ENCODE data around the gene DOCK1.

DOCK1 gene

DNA sequence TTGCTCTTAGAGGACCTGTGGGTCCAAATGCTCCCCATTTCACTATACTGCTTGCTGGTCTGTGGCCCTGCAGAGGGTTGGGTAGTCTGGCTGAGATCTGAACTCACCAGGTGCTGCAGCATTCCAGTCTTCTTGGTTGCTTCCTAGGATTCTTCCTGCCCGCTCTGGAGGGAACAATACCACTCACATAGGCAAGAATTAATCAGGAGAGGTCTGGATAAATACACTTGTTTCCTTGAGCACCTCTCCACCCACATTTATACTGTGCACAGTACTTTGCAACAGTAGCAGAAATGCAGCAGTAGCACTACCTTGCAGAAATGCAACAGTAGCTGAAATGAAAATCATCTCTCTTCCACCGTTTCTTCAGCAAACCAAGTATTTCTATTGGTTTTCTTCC, 165.9 kb downstream of the DOCK1 start:
- H2AK5ac ChIP-seq (ENCODE audit: low read length) = no peak overlapping the region
- peaks cover 2% of the 10 kb centered on the region for H3K36me3 ChIP-seq (ENCODE audit: control insufficient read depth, insufficient read depth, low read length)
- no peak overlapping the region for H3K4ac ChIP-seq (ENCODE audit: low read depth, low read length)
- H4K8ac ChIP-seq (ENCODE audit: low read depth, low read length) = no peak overlapping the region
- H3K4me2 ChIP-seq (ENCODE audit: low read length) = no peak overlapping the region
- H3K56ac ChIP-seq (ENCODE audit: low read length) = no peak overlapping the region
- H4K5ac ChIP-seq (ENCODE audit: low read length) = no peak overlapping the region
- H2BK120ac ChIP-seq (ENCODE audit: low read depth, low read length) = no peak overlapping the region
- DNase-seq = no peak
- H2BK5ac ChIP-seq (ENCODE audit: low read length) = no peak overlapping the region
- no peak overlapping the region for H3K27ac ChIP-seq (ENCODE audit: low read depth, low read length)
- no peak overlapping the region for H3K23ac ChIP-seq (ENCODE audit: low read length)
- no peaks in the 10 kb centered on the region for H3K79me1 ChIP-seq (ENCODE audit: low read length)
- H2BK15ac ChIP-seq (replicated peaks; ENCODE audit: low read depth) = no peak overlapping the region
- H3K27me3 ChIP-seq (ENCODE audit: insufficient read depth, low read length, poor library complexity) = no peaks in the 10 kb centered on the region
- H3K79me2 ChIP-seq (ENCODE audit: control insufficient read depth, insufficient read depth, low read length) = no peaks in the 10 kb centered on the region
- no peak overlapping the region for H3K4me3 ChIP-seq (ENCODE audit: low read length)
- WGBS (ENCODE audit: extremely low coverage, insufficient coverage, low lambda C conversion rate) = no CpG with 5 or more reads among the region's 2 CpGs
- H3K18ac ChIP-seq (ENCODE audit: low read length) = no peak overlapping the region
- H3K4me1 ChIP-seq (ENCODE audit: control insufficient read depth, low read depth, low read length) = no peaks in the 10 kb centered on the region
- no peak overlapping the region for H3K9ac ChIP-seq (ENCODE audit: low read length)

DNA sequence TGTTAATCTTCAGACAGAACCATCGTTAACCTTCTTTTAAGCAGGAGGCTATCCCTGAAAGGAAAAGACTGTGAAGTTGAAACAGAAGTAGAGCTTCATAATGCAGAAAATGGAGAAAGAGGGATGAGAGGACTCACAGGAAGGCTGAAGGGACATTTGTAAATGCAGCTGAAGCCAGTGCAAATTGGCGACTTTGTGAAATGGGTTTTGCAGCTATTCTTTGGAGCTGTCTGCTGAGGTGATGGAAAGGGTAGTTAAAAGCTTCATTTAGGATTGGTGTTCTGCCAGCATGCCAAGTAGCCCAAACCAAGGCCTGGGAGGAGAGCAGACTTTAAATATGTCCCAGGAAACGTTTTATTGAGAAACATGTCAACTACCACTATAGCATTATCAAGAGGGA, 168.4 kb downstream of the DOCK1 start:
- whole genome bisulfite sequencing (ENCODE audit: extremely low coverage, insufficient coverage, low lambda C conversion rate) = no CpG with 5 or more reads among the region's 3 CpGs
- Histone ChIP-seq H3K4me3 (ENCODE audit: low read length) (no peak overlapping the region), H3K56ac (ENCODE audit: low read length) (no peak overlapping the region), H3K79me1 (ENCODE audit: low read length) (no peaks in the 10 kb centered on the region), H4K8ac (ENCODE audit: low read depth, low read length) (no peak overlapping the region), H3K36me3 (ENCODE audit: control insufficient read depth, insufficient read depth, low read length) (peaks cover 2% of the 10 kb centered on the region), H2BK15ac (replicated peaks; ENCODE audit: low read depth) (no peak overlapping the region), H3K4ac (ENCODE audit: low read depth, low read length) (no peak overlapping the region), H3K27ac (ENCODE audit: low read depth, low read length) (no peak overlapping the region), H3K27me3 (ENCODE audit: insufficient read depth, low read length, poor library complexity) (no peaks in the 10 kb centered on the region), H3K9ac (ENCODE audit: low read length) (no peak overlapping the region), H2AK5ac (ENCODE audit: low read length) (no peak overlapping the region), H3K79me2 (ENCODE audit: control insufficient read depth, insufficient read depth, low read length) (no peaks in the 10 kb centered on the region), H2BK5ac (ENCODE audit: low read length) (no peak overlapping the region), H3K18ac (ENCODE audit: low read length) (no peak overlapping the region), H3K23ac (ENCODE audit: low read length) (no peak overlapping the region), H4K5ac (ENCODE audit: low read length) (no peak overlapping the region), H3K4me1 (ENCODE audit: control insufficient read depth, low read depth, low read length) (no peaks in the 10 kb centered on the region), H3K4me2 (ENCODE audit: low read length) (no peak overlapping the region), H2BK120ac (ENCODE audit: low read depth, low read length) (no peak overlapping the region)
- no peak for DNase-seq

DNA sequence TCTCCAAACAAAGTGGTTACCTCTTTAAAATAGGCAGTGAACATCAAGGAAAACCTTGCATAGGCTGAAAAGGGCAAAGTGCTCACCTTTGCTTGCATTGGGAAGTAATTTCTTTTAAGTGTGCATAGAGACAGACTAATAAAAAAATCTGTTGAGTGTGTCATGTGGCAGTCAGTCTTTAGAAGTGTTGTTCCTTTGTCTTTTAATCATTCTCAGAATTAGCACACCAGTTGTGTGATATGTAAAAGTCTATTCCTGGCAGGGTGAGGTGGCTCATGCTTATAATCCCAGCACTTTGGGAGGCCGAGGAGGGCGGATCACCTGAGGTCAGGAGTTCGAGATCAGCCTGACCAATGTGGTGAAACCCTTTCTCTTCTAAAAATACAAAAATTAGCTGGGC, 174.2 kb downstream of the DOCK1 start:
- H3K4me3 ChIP-seq (ENCODE audit: low read length) = no peak overlapping the region
- H3K27me3 ChIP-seq (ENCODE audit: insufficient read depth, low read length, poor library complexity) = no peaks in the 10 kb centered on the region
- H4K5ac ChIP-seq (ENCODE audit: low read length) = no peak overlapping the region
- no peaks in the 10 kb centered on the region for H3K79me1 ChIP-seq (ENCODE audit: low read length)
- H3K79me2 ChIP-seq (ENCODE audit: control insufficient read depth, insufficient read depth, low read length) = no peaks in the 10 kb centered on the region
- H2AK5ac ChIP-seq (ENCODE audit: low read length) = no peak overlapping the region
- WGBS (ENCODE audit: extremely low coverage, insufficient coverage, low lambda C conversion rate) = no CpG with 5 or more reads among the region's 3 CpGs
- no peak overlapping the region for H2BK15ac ChIP-seq (replicated peaks; ENCODE audit: low read depth)
- DNase-seq = no peak
- peaks cover 2% of the 10 kb centered on the region for H3K36me3 ChIP-seq (ENCODE audit: control insufficient read depth, insufficient read depth, low read length)
- H3K4ac ChIP-seq (ENCODE audit: low read depth, low read length) = no peak overlapping the region
- no peak overlapping the region for H4K8ac ChIP-seq (ENCODE audit: low read depth, low read length)
- no peaks in the 10 kb centered on the region for H3K4me1 ChIP-seq (ENCODE audit: control insufficient read depth, low read depth, low read length)
- no peak overlapping the region for H2BK120ac ChIP-seq (ENCODE audit: low read depth, low read length)
- H3K18ac ChIP-seq (ENCODE audit: low read length) = no peak overlapping the region
- H3K27ac ChIP-seq (ENCODE audit: low read depth, low read length) = no peak overlapping the region
- no peak overlapping the region for H2BK5ac ChIP-seq (ENCODE audit: low read length)
- no peak overlapping the region for H3K9ac ChIP-seq (ENCODE audit: low read length)
- H3K23ac ChIP-seq (ENCODE audit: low read length) = no peak overlapping the region
- H3K4me2 ChIP-seq (ENCODE audit: low read length) = no peak overlapping the region
- H3K56ac ChIP-seq (ENCODE audit: low read length) = no peak overlapping the region

DNA sequence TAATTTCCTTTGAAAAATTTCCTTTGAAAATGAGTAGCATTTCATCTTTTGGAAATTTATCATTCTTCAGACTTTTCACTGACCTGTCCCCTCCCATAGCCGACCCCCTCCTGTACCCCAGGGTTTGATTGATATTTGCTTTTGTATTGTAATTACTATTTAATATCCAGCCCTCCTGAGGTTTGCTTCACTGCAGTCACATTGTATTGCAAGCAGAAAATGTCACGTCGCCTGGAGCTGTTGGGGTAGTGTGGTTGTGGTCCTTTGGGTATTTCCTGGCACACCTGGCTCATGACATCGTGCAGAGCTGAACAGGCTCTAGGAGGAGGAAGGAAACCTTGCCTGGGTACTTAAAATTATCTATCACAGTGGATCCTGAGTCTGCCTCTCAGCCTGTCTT, 175.1 kb downstream of the DOCK1 start:
- H3K4me3 ChIP-seq (ENCODE audit: low read length) = no peak overlapping the region
- H2BK5ac ChIP-seq (ENCODE audit: low read length) = no peak overlapping the region
- no peak overlapping the region for H2BK120ac ChIP-seq (ENCODE audit: low read depth, low read length)
- H2AK5ac ChIP-seq (ENCODE audit: low read length) = no peak overlapping the region
- no peaks in the 10 kb centered on the region for H3K27me3 ChIP-seq (ENCODE audit: insufficient read depth, low read length, poor library complexity)
- H3K36me3 ChIP-seq (ENCODE audit: control insufficient read depth, insufficient read depth, low read length) = peaks cover 2% of the 10 kb centered on the region
- H3K23ac ChIP-seq (ENCODE audit: low read length) = no peak overlapping the region
- no peaks in the 10 kb centered on the region for H3K79me1 ChIP-seq (ENCODE audit: low read length)
- H3K4ac ChIP-seq (ENCODE audit: low read depth, low read length) = no peak overlapping the region
- no peaks in the 10 kb centered on the region for H3K79me2 ChIP-seq (ENCODE audit: control insufficient read depth, insufficient read depth, low read length)
- H3K4me2 ChIP-seq (ENCODE audit: low read length) = no peak overlapping the region
- H3K18ac ChIP-seq (ENCODE audit: low read length) = no peak overlapping the region
- H3K27ac ChIP-seq (ENCODE audit: low read depth, low read length) = no peak overlapping the region
- no peak overlapping the region for H3K56ac ChIP-seq (ENCODE audit: low read length)
- no peak for DNase-seq
- no peaks in the 10 kb centered on the region for H3K4me1 ChIP-seq (ENCODE audit: control insufficient read depth, low read depth, low read length)
- no peak overlapping the region for H4K5ac ChIP-seq (ENCODE audit: low read length)
- H3K9ac ChIP-seq (ENCODE audit: low read length) = no peak overlapping the region
- no peak overlapping the region for H2BK15ac ChIP-seq (replicated peaks; ENCODE audit: low read depth)
- no peak overlapping the region for H4K8ac ChIP-seq (ENCODE audit: low read depth, low read length)
- WGBS (ENCODE audit: extremely low coverage, insufficient coverage, low lambda C conversion rate) = no CpG with 5 or more reads among the region's 4 CpGs

DNA sequence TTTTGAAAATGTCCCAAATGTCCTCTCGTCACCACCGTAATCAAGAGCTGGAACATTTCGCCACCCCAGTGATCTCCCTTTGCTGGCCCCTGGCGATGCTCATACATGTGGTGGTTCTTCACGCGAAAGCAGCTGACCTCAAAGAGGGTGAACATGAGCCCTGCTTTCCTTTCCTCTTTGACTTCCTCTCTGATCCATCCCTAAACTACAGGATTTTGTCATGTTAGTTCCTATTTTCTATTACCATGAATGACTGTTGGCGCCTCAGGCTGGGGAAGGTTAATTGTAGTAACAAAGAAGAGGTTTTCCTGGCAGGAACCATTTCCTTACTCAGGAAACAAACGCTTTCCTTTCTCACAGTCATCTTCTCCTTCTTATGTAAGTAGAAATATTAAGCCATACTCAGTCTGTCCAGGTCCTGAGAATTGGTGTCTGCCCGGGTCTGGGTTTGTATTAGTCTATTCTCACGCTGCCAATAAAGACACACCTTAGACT, 176.7 kb downstream of the DOCK1 start:
- Histone ChIP-seq H3K9ac (ENCODE audit: low read length) (no peak overlapping the region), H2BK120ac (ENCODE audit: low read depth, low read length) (no peak overlapping the region), H2BK5ac (ENCODE audit: low read length) (no peak overlapping the region), H3K23ac (ENCODE audit: low read length) (no peak overlapping the region), H3K27me3 (ENCODE audit: insufficient read depth, low read length, poor library complexity) (no peaks in the 10 kb centered on the region), H3K4me1 (ENCODE audit: control insufficient read depth, low read depth, low read length) (no peaks in the 10 kb centered on the region), H3K36me3 (ENCODE audit: control insufficient read depth, insufficient read depth, low read length) (no peaks in the 10 kb centered on the region), H3K4me2 (ENCODE audit: low read length) (no peak overlapping the region), H3K27ac (ENCODE audit: low read depth, low read length) (no peak overlapping the region), H3K56ac (ENCODE audit: low read length) (no peak overlapping the region), H4K5ac (ENCODE audit: low read length) (no peak overlapping the region), H3K4me3 (ENCODE audit: low read length) (no peak overlapping the region), H3K4ac (ENCODE audit: low read depth, low read length) (no peak overlapping the region), H3K79me1 (ENCODE audit: low read length) (no peaks in the 10 kb centered on the region), H2BK15ac (replicated peaks; ENCODE audit: low read depth) (no peak overlapping the region), H2AK5ac (ENCODE audit: low read length) (no peak overlapping the region), H3K79me2 (ENCODE audit: control insufficient read depth, insufficient read depth, low read length) (no peaks in the 10 kb centered on the region), H3K18ac (ENCODE audit: low read length) (no peak overlapping the region), H4K8ac (ENCODE audit: low read depth, low read length) (no peak overlapping the region)
- DNase-seq = no peak
- no CpG with 5 or more reads among the region's 10 CpGs for WGBS (ENCODE audit: extremely low coverage, insufficient coverage, low lambda C conversion rate)

DNA sequence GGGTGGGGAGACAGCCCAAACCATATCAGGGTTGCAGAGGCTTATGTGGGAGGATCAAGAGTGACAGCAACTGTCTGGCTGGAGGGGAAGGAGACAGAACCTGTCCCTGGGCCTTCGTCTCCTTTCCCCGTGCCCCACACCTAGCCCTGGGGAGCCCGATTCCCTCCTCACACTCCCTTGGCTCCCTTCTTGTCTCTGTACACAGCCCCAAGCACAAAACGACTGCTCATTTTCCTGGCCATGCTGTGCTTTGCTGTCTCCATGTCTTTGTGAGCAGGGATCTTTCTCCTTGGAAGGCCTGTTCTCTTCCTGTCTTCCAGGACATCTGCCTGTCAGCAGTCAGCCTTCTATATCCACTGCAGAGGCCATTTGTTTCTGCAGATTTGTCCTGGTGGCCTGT, 177.4 kb downstream of the DOCK1 start:
- Histone ChIP-seq H3K27me3 (ENCODE audit: insufficient read depth, low read length, poor library complexity) (no peaks in the 10 kb centered on the region), H3K4ac (ENCODE audit: low read depth, low read length) (no peak overlapping the region), H3K18ac (ENCODE audit: low read length) (no peak overlapping the region), H4K5ac (ENCODE audit: low read length) (no peak overlapping the region), H3K27ac (ENCODE audit: low read depth, low read length) (no peak overlapping the region), H3K4me2 (ENCODE audit: low read length) (no peak overlapping the region), H2BK5ac (ENCODE audit: low read length) (no peak overlapping the region), H2BK120ac (ENCODE audit: low read depth, low read length) (no peak overlapping the region), H3K36me3 (ENCODE audit: control insufficient read depth, insufficient read depth, low read length) (no peaks in the 10 kb centered on the region), H3K4me3 (ENCODE audit: low read length) (no peak overlapping the region), H3K9ac (ENCODE audit: low read length) (no peak overlapping the region), H4K8ac (ENCODE audit: low read depth, low read length) (no peak overlapping the region), H3K79me1 (ENCODE audit: low read length) (no peaks in the 10 kb centered on the region), H2BK15ac (replicated peaks; ENCODE audit: low read depth) (no peak overlapping the region), H3K23ac (ENCODE audit: low read length) (no peak overlapping the region), H3K79me2 (ENCODE audit: control insufficient read depth, insufficient read depth, low read length) (no peaks in the 10 kb centered on the region), H3K56ac (ENCODE audit: low read length) (no peak overlapping the region), H3K4me1 (ENCODE audit: control insufficient read depth, low read depth, low read length) (no peaks in the 10 kb centered on the region), H2AK5ac (ENCODE audit: low read length) (no peak overlapping the region)
- no peak for DNase-seq
- no CpG with 5 or more reads among the region's 4 CpGs for WGBS (ENCODE audit: extremely low coverage, insufficient coverage, low lambda C conversion rate)

All from mesendoderm (in vitro differentiated cells).